IMR-90 (cell line): ENCODE measurements around the gene OLFM4. TPM values are rescaled to one million over a fixed set of nuclear protein-coding genes. Genes with fewer than 3 reads are reported as not detected.

ENCODE experiments used
- ATAC-seq: fragments of 200-7000 bp; cut with Tn5 transposase; 2 replicates; pipeline ENCODE4 v1.9.1; 2020; ENCODE audit warnings: low read depth, mild to moderate bottlenecking, moderate library complexity
- BruUV-seq: library from RNA; stranded (reverse); fragments of 400-500 nt; replicated peaks from 2 replicates; lab custom pipeline; 2021; lab: Mats Ljungman, UMichigan
- CTCF ChIA-PET: fragments of 300-600 bp; formaldehyde crosslinking; extraction: SDS; loops from one replicate; lab custom pipeline; 2021; ENCODE audit warnings: antibody characterized with exemption; lab: Yijun Ruan, JAX
- POLR2A ChIA-PET: fragments of 300-600 bp; sonication (Branson Sonifier 250); formaldehyde crosslinking; loops from one replicate; lab custom pipeline; 2022; ENCODE audit warnings: antibody characterized with exemption; ENCODE audit not compliant: unreplicated experiment; lab: Charles Lee
- DNase-seq: peaks from one replicate; pipeline ENCODE4 v3.0.0; 2013
- H2AFZ ChIP-seq: replicated peaks from 2 replicates; pipeline ENCODE3; 2013; ENCODE audit warnings: low read length, mild to moderate bottlenecking; ENCODE audit not compliant: poor library complexity
- H2AK5ac ChIP-seq: 2 replicates; pipeline ENCODE4 v1.6.1; 2013; ENCODE audit warnings: low read depth, low read length, inconsistent platforms
- H2AK9ac ChIP-seq: replicated peaks from 2 replicates; pipeline ENCODE3; 2013; ENCODE audit warnings: mild to moderate bottlenecking, low read depth, low read length, moderate library complexity; ENCODE audit not compliant: poor library complexity
- H2BK120ac ChIP-seq: 2 replicates; pipeline ENCODE4 v1.6.1; 2013; ENCODE audit warnings: low read depth, low read length, inconsistent platforms
- H2BK15ac ChIP-seq: 3 replicates; pipeline ENCODE4 v1.6.1; 2013; ENCODE audit warnings: low read depth, low read length, inconsistent platforms
- H2BK20ac ChIP-seq: 2 replicates; pipeline ENCODE4 v1.6.1; 2013; ENCODE audit warnings: low read depth, mild to moderate bottlenecking, inconsistent platforms, low read length, moderate library complexity
- H2BK5ac ChIP-seq: 2 replicates; pipeline ENCODE4 v1.6.1; 2013; ENCODE audit warnings: mild to moderate bottlenecking, low read depth, low read length, inconsistent platforms; ENCODE audit not compliant: poor library complexity, severe bottlenecking
- H3K14ac ChIP-seq: replicated peaks from 2 replicates; pipeline ENCODE4 v1.6.1; 2013; ENCODE audit warnings: low read depth, low read length, inconsistent platforms
- H3K18ac ChIP-seq: 2 replicates; pipeline ENCODE4 v1.6.1; 2013; ENCODE audit warnings: low read depth, low read length, control low read depth
- H3K23ac ChIP-seq: 2 replicates; pipeline ENCODE4 v1.6.1; 2013; ENCODE audit warnings: low read depth, low read length, inconsistent platforms
- H3K27ac ChIP-seq: 2 replicates; pipeline ENCODE4 v1.5.1; 2013; ENCODE audit warnings: mild to moderate bottlenecking, control low read depth, low read length; ENCODE audit not compliant: insufficient read depth
- H3K27me3 ChIP-seq: 2 replicates; pipeline ENCODE4 v1.6.1; 2013; ENCODE audit warnings: low read length; ENCODE audit not compliant: control insufficient read depth, insufficient read depth
- H3K36me3 ChIP-seq: 2 replicates; pipeline ENCODE4 v1.6.1; 2013; ENCODE audit warnings: low read length, mixed read lengths; ENCODE audit not compliant: control insufficient read depth, insufficient read depth
- H3K4ac ChIP-seq: 2 replicates; pipeline ENCODE4 v1.6.1; 2013; ENCODE audit warnings: low read depth, low read length, inconsistent platforms
- H3K4me1 ChIP-seq: 2 replicates; pipeline ENCODE4 v1.6.1; 2013; ENCODE audit warnings: low read length, mixed read lengths; ENCODE audit not compliant: control insufficient read depth, insufficient read depth
- H3K4me2 ChIP-seq: 2 replicates; pipeline ENCODE4 v1.6.1; 2013; ENCODE audit warnings: low read depth, mild to moderate bottlenecking, control low read depth, low read length, moderate library complexity
- H3K4me3 ChIP-seq: 2 replicates; pipeline ENCODE4 v1.5.1; 2013; ENCODE audit warnings: low read depth, mild to moderate bottlenecking, control low read depth, low read length, moderate library complexity; ENCODE audit not compliant: insufficient read depth
- H3K56ac ChIP-seq: 2 replicates; pipeline ENCODE4 v1.6.1; 2013; ENCODE audit warnings: low read length, inconsistent platforms; ENCODE audit not compliant: insufficient read depth; ENCODE audit errors: extremely low read depth
- H3K79me1 ChIP-seq, 2 experiments: 2 replicates each; pipeline ENCODE4 v1.6.1; 2013; ENCODE audit warnings: low read length in 2 of 2, inconsistent platforms in 1 of 2, low read depth in 1 of 2
- H3K9ac ChIP-seq: 2 replicates; pipeline ENCODE4 v1.6.1; 2013; ENCODE audit warnings: low read depth, low read length, control low read depth
- H3K9me1 ChIP-seq: 2 replicates; pipeline ENCODE4 v1.6.1; 2013; ENCODE audit warnings: low read length, inconsistent platforms; ENCODE audit not compliant: insufficient read depth
- H3K9me3 ChIP-seq: 2 replicates; pipeline ENCODE4 v1.6.1; 2013; ENCODE audit warnings: low read length; ENCODE audit not compliant: control insufficient read depth, insufficient read depth
- H4K20me1 ChIP-seq: 2 replicates; pipeline ENCODE4 v1.6.1; 2013; ENCODE audit warnings: low read length, inconsistent platforms; ENCODE audit not compliant: insufficient read depth
- H4K5ac ChIP-seq: 2 replicates; pipeline ENCODE4 v1.6.1; 2013; ENCODE audit warnings: mild to moderate bottlenecking, low read depth, low read length, control low read depth
- H4K8ac ChIP-seq, 2 experiments: 2 replicates each; pipeline ENCODE4 v1.6.1; 2013; ENCODE audit warnings: low read depth in 2 of 2, low read length in 2 of 2, control low read depth in 1 of 2, inconsistent platforms in 1 of 2
- H4K91ac ChIP-seq: 2 replicates; pipeline ENCODE4 v1.6.1; 2013; ENCODE audit warnings: low read depth, low read length, inconsistent platforms; ENCODE audit not compliant: insufficient read depth
- FOS ChIP-seq: fragments of 150-350 bp; IDR thresholded peaks from 2 replicates; pipeline ENCODE4 v1.6.1; 2016; ENCODE audit warnings: low read depth, low read length
- MAFK ChIP-seq: IDR thresholded peaks from 2 replicates; pipeline ENCODE4 v1.6.1; 2012; ENCODE audit warnings: low read depth, low read length, improper control_type of control experiment
- MAZ ChIP-seq: IDR thresholded peaks from 2 replicates; pipeline ENCODE4 v1.6.1; 2012; ENCODE audit warnings: low read depth, mild to moderate bottlenecking, low read length, improper control_type of control experiment, moderate library complexity, borderline replicate concordance
- NFE2L2 ChIP-seq: fragments of 150-350 bp; IDR thresholded peaks from 2 replicates; pipeline ENCODE4 v1.6.1; 2016; ENCODE audit warnings: low read depth, mild to moderate bottlenecking, low read length
- RCOR1 ChIP-seq: IDR thresholded peaks from 2 replicates; pipeline ENCODE4 v1.6.1; 2012; ENCODE audit warnings: mild to moderate bottlenecking, low read length, improper control_type of control experiment; ENCODE audit not compliant: insufficient replicate concordance
- WGBS, 2 experiments: methylation state at CpG; one replicate each; pipeline versions ENCODE4 v1.1.5 to v1.1.7; 2013; ENCODE audit warnings: missing lambda C conversion rate in 2 of 2; ENCODE audit not compliant: insufficient read length in 1 of 2; ENCODE audit errors: extremely low coverage in 2 of 2; 5-methylcytosine and 5-hydroxymethylcytosine counted together
- dilution Hi-C: fragments of 300-500 bp; cut with HindIII; formaldehyde crosslinking; loops from one replicate; pipeline ENCODE4 v1.14.3; 2018; ENCODE audit warnings: low sequenced_read_pairs; ENCODE audit not compliant: unreplicated experiment
- in situ Hi-C: fragments of 300-500 bp; cut with MboI; formaldehyde crosslinking; loops from 3 replicates; pipeline ENCODE4 v1.14.3; 2019; ENCODE audit warnings: low sequenced_read_pairs, inconsistent platforms, mixed read lengths
- intact Hi-C: fragments of 100-400 bp; cut with micrococcal nuclease; formaldehyde crosslinking; loops from 2 replicates; pipeline ENCODE4 v1.10.0; 2022
- polyA plus RNA-seq, 3 experiments: library from polyadenylated mRNA; depleted of rRNA; stranded (reverse); fragments of >200 nt; gene quantifications; 2 replicates each; pipeline ENCODE4 v1.2.3, GENCODE V29; 2012; ENCODE audit warnings: low replicate concordance in 1 of 3
- total RNA-seq: library from RNA; depleted of rRNA; stranded (reverse); fragments of >200 nt; gene quantifications from 2 replicates; pipeline ENCODE4 v1.2.3, GENCODE V29; 2012
- TF ChIP-seq, protein P1 (sequence below): conservative IDR thresholded peaks from 2 replicates; pipeline ENCODE4 v1.5.1; 2012; ENCODE audit warnings: mild to moderate bottlenecking, low read depth, low read length, improper control_type of control experiment

The OLFM4 gene
- total and polyA plus RNA-seq, 2 of the 4 experiments (the other 2 are of a cell fraction), result not detected

DNA sequence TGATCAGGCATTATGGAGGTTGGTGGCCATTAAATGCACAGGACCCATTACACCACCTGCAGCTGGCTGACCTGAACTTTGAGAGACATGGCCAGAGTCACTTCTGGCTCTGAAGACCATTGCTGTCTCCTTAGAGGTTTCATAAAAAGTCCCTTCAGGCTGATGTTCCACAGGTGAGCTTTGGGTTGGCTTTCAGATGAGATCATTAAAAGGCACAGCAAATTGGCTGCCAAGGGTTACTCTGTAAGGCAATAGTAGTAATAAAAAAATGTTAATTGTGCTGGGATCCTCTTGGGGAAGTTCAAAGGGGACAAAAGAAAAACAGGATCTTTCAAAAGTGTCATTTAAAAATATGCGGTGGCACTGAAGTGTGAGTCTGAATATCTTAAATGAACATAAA, 4.2 kb downstream of the OLFM4 start:
- Histone ChIP-seq H3K9ac (no peak overlapping the region), H3K4me3 (no peak overlapping the region), H3K4me2 (no peak overlapping the region), H3K36me3 (no peaks in the 10 kb centered on the region), H2AFZ (no peak overlapping the region), H3K27me3 (no peaks in the 10 kb centered on the region), H3K4ac (no peak overlapping the region), H4K91ac (no peak overlapping the region), H3K18ac (no peak overlapping the region), H3K9me3 (peaks cover 3% of the 10 kb centered on the region), H4K8ac (no peak overlapping the region), H2BK5ac (no peak overlapping the region), H2AK5ac (no peak overlapping the region), H2AK9ac (no peak overlapping the region), H3K27ac (no peak overlapping the region), H3K4me1 (no peaks in the 10 kb centered on the region), H3K14ac (no peak overlapping the region), H2BK15ac (no peak overlapping the region), H4K5ac (no peak overlapping the region), H3K56ac (no peak overlapping the region), H4K20me1 (no peaks in the 10 kb centered on the region), H2BK20ac (no peak overlapping the region), H3K23ac (no peak overlapping the region), H3K9me1 (no peaks in the 10 kb centered on the region), H3K79me1 (no peaks in the 10 kb centered on the region), H2BK120ac (no peak overlapping the region)
- intact Hi-C loops, result no loop called here
- POLR2A ChIA-PET, result no interaction called here
- ATAC-seq, result no peak
- TF ChIP-seq FOS (no peak), RCOR1 (no peak), NFE2L2 (no peak), MAFK (no peak), MAZ (no peak)
- TF ChIP-seq, protein P1, sequence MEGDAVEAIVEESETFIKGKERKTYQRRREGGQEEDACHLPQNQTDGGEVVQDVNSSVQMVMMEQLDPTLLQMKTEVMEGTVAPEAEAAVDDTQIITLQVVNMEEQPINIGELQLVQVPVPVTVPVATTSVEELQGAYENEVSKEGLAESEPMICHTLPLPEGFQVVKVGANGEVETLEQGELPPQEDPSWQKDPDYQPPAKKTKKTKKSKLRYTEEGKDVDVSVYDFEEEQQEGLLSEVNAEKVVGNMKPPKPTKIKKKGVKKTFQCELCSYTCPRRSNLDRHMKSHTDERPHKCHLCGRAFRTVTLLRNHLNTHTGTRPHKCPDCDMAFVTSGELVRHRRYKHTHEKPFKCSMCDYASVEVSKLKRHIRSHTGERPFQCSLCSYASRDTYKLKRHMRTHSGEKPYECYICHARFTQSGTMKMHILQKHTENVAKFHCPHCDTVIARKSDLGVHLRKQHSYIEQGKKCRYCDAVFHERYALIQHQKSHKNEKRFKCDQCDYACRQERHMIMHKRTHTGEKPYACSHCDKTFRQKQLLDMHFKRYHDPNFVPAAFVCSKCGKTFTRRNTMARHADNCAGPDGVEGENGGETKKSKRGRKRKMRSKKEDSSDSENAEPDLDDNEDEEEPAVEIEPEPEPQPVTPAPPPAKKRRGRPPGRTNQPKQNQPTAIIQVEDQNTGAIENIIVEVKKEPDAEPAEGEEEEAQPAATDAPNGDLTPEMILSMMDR, result 0 out of 2 replicates have a peak, but pooled peaks have one; percentile 2
- no CpG with 5 or more reads among the region's 1 CpG for WGBS, 2 experiments
- in situ Hi-C loops, result no loop called here
- CTCF ChIA-PET, result no interaction called here
- no peak for DNase-seq
- dilution Hi-C loops, result no loop called here
- no TSS peak for BruUV-seq
